Myocyte (in vitro differentiated cells): ENCODE results near the gene CTSE. TPM values are rescaled to one million over a fixed set of nuclear protein-coding genes. Genes with fewer than 3 reads are reported as not detected.
"Not testable (repeated sequence)": the region's sequence is repeated elsewhere in the genome, so short reads cannot be mapped to it uniquely, and the experiment has no call there.

Source experiments
- DNase-seq: peaks from one replicate; pipeline ENCODE4 v3.0.0-alpha.2; 2012; ENCODE audit warnings: low read depth
- polyA plus RNA-seq: library from polyadenylated mRNA; unstranded; fragments of >200 nt; gene quantifications from one replicate; pipeline ENCODE4 v1.2.1, GENCODE V29; 2012; ENCODE audit warnings: missing spikeins
- total RNA-seq: library from RNA; depleted of rRNA; stranded (reverse); fragments of >200 nt; gene quantifications from 2 replicates; pipeline ENCODE4 v1.2.3, GENCODE V29; 2014

Gene CTSE
- total RNA-seq = not detected in 2 replicates
- not detected for polyA plus RNA-seq

GRCh38 chr1:206023695-206024094 is at the start of gene CTSE:
Gene CTSE, minus strand, starts transcription at chr1:206023895. Its CDS starts 104 bp downstream, at chr1:206023791.
- DNase-seq = no peak

GRCh38 chr1:206070627-206071304 is 47.1 kb upstream of the CTSE start:
- no peak for DNase-seq

GRCh38 chr1:206068314-206068713 is 44.6 kb upstream of the CTSE start:
- no peak for DNase-seq

GRCh38 chr1:206067486-206068227 is 44.0 kb upstream of the CTSE start:
- DNase-seq = no peak

- no peak for DNase-seq
Observed at GRCh38 chr1:206066479-206067171, 42.9 kb upstream of the CTSE start.

GRCh38 chr1:206065547-206066145 is 42.0 kb upstream of the CTSE start:
- no peak for DNase-seq

GRCh38 chr1:206064501-206064900 is 40.8 kb upstream of the CTSE start:
- not testable (repeated sequence) for DNase-seq

GRCh38 chr1:206064001-206064400 is 40.3 kb upstream of the CTSE start:
- not testable (repeated sequence) for DNase-seq

- no peak for DNase-seq
Observed at GRCh38 chr1:206062464-206062863, 38.8 kb upstream of the CTSE start.

GRCh38 chr1:206060844-206061243 is 37.1 kb upstream of the CTSE start:
- DNase-seq = no peak

- DNase-seq = no peak
Observed at GRCh38 chr1:206059355-206059915, 35.7 kb upstream of the CTSE start.

- no peak for DNase-seq
Observed at GRCh38 chr1:206058927-206059292, 35.2 kb upstream of the CTSE start.

GRCh38 chr1:206058289-206058926 is 34.7 kb upstream of the CTSE start:
- not testable (repeated sequence) for DNase-seq

GRCh38 chr1:206055639-206056323 is 32.1 kb upstream of the CTSE start:
- not testable (repeated sequence) for DNase-seq

GRCh38 chr1:206055069-206055625 is 31.5 kb upstream of the CTSE start:
- DNase-seq = not testable (repeated sequence)

GRCh38 chr1:206053616-206054015 is 29.9 kb upstream of the CTSE start:
- not testable (repeated sequence) for DNase-seq

- not testable (repeated sequence) for DNase-seq
Observed at GRCh38 chr1:206052919-206053610, 29.4 kb upstream of the CTSE start, which contains the start of gene RHEX. Gene RHEX, plus strand, starts transcription at chr1:206053173. Its CDS starts 44,656 bp downstream, at chr1:206097829.

GRCh38 chr1:206052231-206052865 is 28.7 kb upstream of the CTSE start:
- not testable (repeated sequence) for DNase-seq
